SK-N-SH (cell line): Measurements from ENCODE around the gene SLC13A4. TPM values are rescaled to one million over a fixed set of nuclear protein-coding genes. Genes with fewer than 3 reads are reported as not detected.
A peak's percentile ranks its signal among the peaks of the same experiment; 100 is the strongest.

ENCODE experiments used
- CTCF ChIA-PET: fragments of 300-600, 350-600 bp; formaldehyde crosslinking; extraction: SDS; loops from one replicate; lab custom pipeline; 2021; lab: Yijun Ruan, JAX
- POLR2A ChIA-PET: fragments of 350-600 bp; sonication (Branson Sonifier 250); formaldehyde crosslinking; extraction: SDS; loops from one replicate; lab custom pipeline; 2020; ENCODE audit warnings: antibody characterized with exemption, inconsistent platforms; lab: Yijun Ruan, JAX
- DNase-seq: peaks from one replicate; pipeline ENCODE4 v3.0.0; 2012
- H2AFZ ChIP-seq: fragments of 200-600 bp; sonication (generic); 2 replicates; pipeline ENCODE4 v1.8.1; 2016; ENCODE audit warnings: antibody characterized with exemption, mild to moderate bottlenecking, low read depth
- H3F3A ChIP-seq: fragments of 200-600 bp; sonication (generic); replicated peaks from 2 replicates; pipeline ENCODE3; 2016; ENCODE audit warnings: antibody characterized with exemption, mild to moderate bottlenecking; ENCODE audit not compliant: insufficient read depth
- H3K27ac ChIP-seq, 2 experiments: fragments of 200-500 bp in 1 of 2; fragments of 200-600 bp in 1 of 2; sonication (Bioruptor generic) in 1 of 2; sonication (generic), shearing (Covaris generic) in 1 of 2; 2 replicates each; pipeline versions ENCODE4 v1.5.1 to v1.6.1; 2014 to 2016; ENCODE audit warnings: low read depth in 2 of 2, inconsistent platforms in 1 of 2, low read length in 1 of 2, mild to moderate bottlenecking in 1 of 2, mixed read lengths in 1 of 2
- H3K27me3 ChIP-seq: fragments of 200-600 bp; sonication (generic), shearing (Covaris generic); 2 replicates; pipeline ENCODE4 v1.6.1; 2016; ENCODE audit warnings: mixed run types; ENCODE audit not compliant: insufficient read depth
- H3K36me3 ChIP-seq, 2 experiments: fragments of 200-500 bp in 1 of 2; fragments of 200-600 bp in 1 of 2; sonication (Bioruptor generic) in 1 of 2; sonication (generic) in 1 of 2; replicated peaks in 1 of 2; 2 replicates each; pipeline versions ENCODE3 to v1.5.1; 2014 to 2016; ENCODE audit warnings: low read length in 1 of 2, mild to moderate bottlenecking in 1 of 2; ENCODE audit not compliant: insufficient read depth in 2 of 2, control insufficient read depth in 1 of 2
- H3K4me1 ChIP-seq, 2 experiments: fragments of 200-500 bp in 1 of 2; fragments of 200-600 bp in 1 of 2; sonication (Bioruptor generic) in 1 of 2; sonication (generic), shearing (Covaris generic) in 1 of 2; 2 replicates each; pipeline versions ENCODE4 v1.5.1 to v1.6.1; 2014 to 2016; ENCODE audit warnings: low read depth in 1 of 2, low read length in 1 of 2, mixed run types in 1 of 2; ENCODE audit not compliant: insufficient read depth in 2 of 2, control insufficient read depth in 1 of 2
- H3K4me2 ChIP-seq: fragments of 200-600 bp; sonication (generic), shearing (Covaris generic); 2 replicates; pipeline ENCODE4 v1.6.1; 2017; ENCODE audit warnings: mixed run types
- H3K4me3 ChIP-seq, 2 experiments: fragments of 200-500 bp in 1 of 2; fragments of 200-600 bp in 1 of 2; sonication (Bioruptor generic) in 1 of 2; sonication (generic), shearing (Covaris generic) in 1 of 2; 2 replicates each; pipeline versions ENCODE4 v1.5.1 to v1.8.1; 2014 to 2016; ENCODE audit warnings: low read depth in 2 of 2, inconsistent platforms in 1 of 2, low read length in 1 of 2, mild to moderate bottlenecking in 1 of 2, mixed read lengths in 1 of 2, moderate library complexity in 1 of 2
- H3K79me2 ChIP-seq: fragments of 200-600 bp; sonication (generic); 2 replicates; pipeline ENCODE4 v1.8.1; 2017; ENCODE audit warnings: mild to moderate bottlenecking; ENCODE audit not compliant: insufficient read depth
- H3K9ac ChIP-seq: fragments of 200-600 bp; sonication (generic); 2 replicates; pipeline ENCODE4 v1.6.1; 2017; ENCODE audit warnings: mixed run types
- H3K9me2 ChIP-seq: fragments of 200-600 bp; sonication (generic); 2 replicates; pipeline ENCODE4 v1.6.1; 2017; ENCODE audit warnings: mixed run types
- H3K9me3 ChIP-seq: fragments of 200-600 bp; sonication (generic); 2 replicates; pipeline ENCODE4 v1.6.1; 2017; ENCODE audit warnings: mixed run types, mild to moderate bottlenecking, moderate library complexity
- H4K20me1 ChIP-seq: fragments of 200-600 bp; sonication (generic); 2 replicates; pipeline ENCODE4 v1.6.1; 2017; ENCODE audit warnings: mild to moderate bottlenecking, mixed run types; ENCODE audit not compliant: insufficient read depth
- ELF1 ChIP-seq: IDR thresholded peaks from 2 replicates; pipeline ENCODE4 v1.4.0; 2012
- FOSL2 ChIP-seq: IDR thresholded peaks from 2 replicates; pipeline ENCODE4 v1.4.0; 2012; ENCODE audit warnings: low read depth, mild to moderate bottlenecking, moderate library complexity, borderline replicate concordance
- MEF2A ChIP-seq: IDR thresholded peaks from 2 replicates; pipeline ENCODE4 v1.4.0; 2012; ENCODE audit warnings: low read depth, borderline replicate concordance
- MXI1 ChIP-seq: IDR thresholded peaks from 2 replicates; pipeline ENCODE4 v1.6.1; 2012; ENCODE audit warnings: mild to moderate bottlenecking, low read depth, low read length, improper control_type of control experiment
- NFIC ChIP-seq: IDR thresholded peaks from 2 replicates; pipeline ENCODE4 v1.4.0; 2012; ENCODE audit warnings: borderline replicate concordance
- POLR2AphosphoS5 ChIP-seq: IDR thresholded peaks from 2 replicates; pipeline ENCODE4 v1.6.1; 2012; ENCODE audit warnings: low read depth, low read length
- RXRA ChIP-seq: IDR thresholded peaks from 2 replicates; pipeline ENCODE4 v1.4.0; 2012; ENCODE audit warnings: low read depth, mild to moderate bottlenecking, borderline replicate concordance
- SMC3 ChIP-seq: IDR thresholded peaks from 2 replicates; pipeline ENCODE4 v1.6.1; 2012; ENCODE audit warnings: low read depth, low read length, improper control_type of control experiment
- WGBS: methylation state at CpG from one replicate; pipeline ENCODE4 v1.1.6; 2017; ENCODE audit warnings: low lambda C conversion rate; 5-methylcytosine and 5-hydroxymethylcytosine counted together
- polyA plus RNA-seq, 3 experiments: library from polyadenylated mRNA; depleted of rRNA; stranded (reverse); fragments of >200 nt; gene quantifications; 2 replicates each; pipeline ENCODE4 v1.2.3, GENCODE V29; 2012
- TF ChIP-seq, protein P1 (sequence below): IDR thresholded peaks from 2 replicates; pipeline ENCODE4 v1.4.0; 2012; ENCODE audit warnings: low read depth, borderline replicate concordance
- TF ChIP-seq, protein P2 (sequence below): IDR thresholded peaks from 2 replicates; pipeline ENCODE4; 2012
- TF ChIP-seq, protein P3 (sequence below): fragments of 150-350 bp; IDR thresholded peaks from 2 replicates; pipeline ENCODE4 v1.6.1; 2017; ENCODE audit warnings: antibody characterized with exemption, low read length, low read depth, borderline replicate concordance
- TF ChIP-seq, protein P4 (sequence below): IDR thresholded peaks from 2 replicates; pipeline ENCODE4 v1.4.0; 2012; ENCODE audit warnings: low read depth
- TF ChIP-seq, protein P5 (sequence below): IDR thresholded peaks from 2 replicates; pipeline ENCODE4 v1.4.0; 2012; ENCODE audit warnings: low read depth, borderline replicate concordance
- TF ChIP-seq, protein P6 (sequence below): fragments of 150-350 bp; IDR thresholded peaks from 2 replicates; pipeline ENCODE4 v1.6.1; 2016; ENCODE audit warnings: mild to moderate bottlenecking, low read depth, low read length

SLC13A4 gene
- polyA plus RNA-seq, 1 of the 3 experiments (the other 2 are of a cell fraction): 0.30 TPM

DNA sequence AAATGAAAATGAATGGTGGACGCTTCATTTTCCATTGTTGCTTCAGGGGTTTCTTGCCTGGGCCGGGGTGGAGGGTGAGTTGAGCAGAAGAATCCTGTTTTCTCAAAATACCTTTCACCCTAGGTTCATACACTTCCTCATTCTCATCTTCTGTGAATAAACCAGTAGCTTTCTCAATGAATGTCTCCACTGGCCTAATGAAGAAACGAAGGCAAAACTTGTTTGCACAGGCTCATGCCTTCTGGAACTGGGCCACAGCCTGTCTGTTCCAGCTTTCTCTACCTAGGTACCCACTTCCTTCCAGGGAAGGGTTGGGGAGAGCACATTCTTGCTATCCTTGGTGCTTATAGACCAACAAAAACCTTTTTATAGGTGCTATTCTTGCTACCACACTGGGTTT, 44.4 kb downstream of the SLC13A4 start (continued):
- TF ChIP-seq, protein P1, sequence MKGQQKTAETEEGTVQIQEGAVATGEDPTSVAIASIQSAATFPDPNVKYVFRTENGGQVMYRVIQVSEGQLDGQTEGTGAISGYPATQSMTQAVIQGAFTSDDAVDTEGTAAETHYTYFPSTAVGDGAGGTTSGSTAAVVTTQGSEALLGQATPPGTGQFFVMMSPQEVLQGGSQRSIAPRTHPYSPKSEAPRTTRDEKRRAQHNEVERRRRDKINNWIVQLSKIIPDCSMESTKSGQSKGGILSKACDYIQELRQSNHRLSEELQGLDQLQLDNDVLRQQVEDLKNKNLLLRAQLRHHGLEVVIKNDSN: no peak

DNA sequence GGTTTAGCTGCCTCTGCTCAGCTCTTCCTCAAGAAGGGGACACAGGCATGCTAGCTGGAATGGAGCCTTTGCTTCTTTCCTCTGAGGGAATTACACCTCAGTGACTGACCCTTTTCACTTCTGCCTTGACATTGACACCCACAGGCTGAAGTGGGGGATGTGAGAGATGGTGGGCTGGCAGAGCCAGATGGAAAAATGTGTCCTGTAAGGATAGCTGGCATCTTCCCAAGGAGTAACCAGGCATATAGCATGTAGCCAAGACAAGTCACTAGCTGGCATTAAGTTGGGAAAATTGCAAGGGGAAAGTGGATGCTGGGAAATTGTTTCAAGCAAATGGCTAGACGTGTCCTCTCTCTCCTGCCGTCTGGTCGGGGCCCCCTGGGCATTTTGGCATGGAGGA, 45.8 kb downstream of the SLC13A4 start:
- CTCF ChIA-PET: interaction anchor here (0.6 to 2.2 kb wide), 7 partner anchors 9 to 328 kb away, joined by 3 to 23 read pairs (median 3); no protein-coding TSS in a partner anchor
- H3K27me3 ChIP-seq: no peaks in the 10 kb centered on the region
- POLR2A ChIA-PET: interaction anchor here (0.6 to 0.8 kb wide), 2 partner anchors 15 to 25 kb away, joined by 3 to 4 read pairs; no protein-coding TSS in a partner anchor

DNA sequence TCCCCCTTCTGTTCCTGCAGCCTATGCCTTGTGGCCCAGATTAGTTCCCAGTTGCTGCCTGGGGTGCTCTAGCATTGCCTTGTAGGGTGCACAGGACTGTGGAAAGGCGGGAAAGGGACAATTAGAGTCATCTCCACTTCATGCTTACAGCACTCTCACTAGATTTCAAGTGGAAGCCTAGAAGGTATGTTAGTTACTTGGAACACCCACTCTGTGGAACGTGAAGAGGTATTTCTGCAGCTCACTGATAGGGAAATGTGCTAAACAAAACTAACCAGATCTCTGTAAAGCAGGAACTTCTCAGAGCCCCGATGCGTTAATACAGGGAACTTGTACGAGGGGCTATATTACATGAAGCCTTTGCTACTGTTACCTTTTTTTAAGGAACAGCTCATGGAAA, 46.2 kb downstream of the SLC13A4 start:
- H3K4me2 ChIP-seq: 0 out of 2 replicates have a peak overlapping the region, but pooled peaks have one; percentile 9
- no peak overlapping the region for H3K9ac ChIP-seq
- no peak overlapping the region for H3K4me3 ChIP-seq
- H3F3A ChIP-seq: peaks cover 33% of the 10 kb centered on the region
- H3K27ac ChIP-seq: peak overlapping the region; percentile 20 to 59; a peak in 3 of 4 replicates
- ChIA-PET POLR2A (interaction anchor here (0.8 kb wide), 1 partner anchor 25 kb away, joined by 4 read pairs; no protein-coding TSS in a partner anchor), CTCF (interaction anchor here (0.6 to 2.2 kb wide), 6 partner anchors 8 to 328 kb away, joined by 3 to 23 read pairs (median 4); no protein-coding TSS in a partner anchor)
- peaks cover 10 to 12% of the 10 kb centered on the region in 2 experiments for H3K36me3 ChIP-seq
- no peak for DNase-seq
- H2AFZ ChIP-seq: no peak overlapping the region
- H3K79me2 ChIP-seq: peaks cover 98% of the 10 kb centered on the region
- H3K4me1 ChIP-seq: peaks cover 46 to 52% of the 10 kb centered on the region in 2 experiments
- no peaks in the 10 kb centered on the region for H3K9me3 ChIP-seq
- H3K27me3 ChIP-seq: no peaks in the 10 kb centered on the region
- H3K9me2 ChIP-seq: no peaks in the 10 kb centered on the region
- H4K20me1 ChIP-seq: peaks cover 5% of the 10 kb centered on the region
- WGBS: 94% methylated on average over 5 of the region's 5 CpGs
- TF ChIP-seq, protein P2, sequence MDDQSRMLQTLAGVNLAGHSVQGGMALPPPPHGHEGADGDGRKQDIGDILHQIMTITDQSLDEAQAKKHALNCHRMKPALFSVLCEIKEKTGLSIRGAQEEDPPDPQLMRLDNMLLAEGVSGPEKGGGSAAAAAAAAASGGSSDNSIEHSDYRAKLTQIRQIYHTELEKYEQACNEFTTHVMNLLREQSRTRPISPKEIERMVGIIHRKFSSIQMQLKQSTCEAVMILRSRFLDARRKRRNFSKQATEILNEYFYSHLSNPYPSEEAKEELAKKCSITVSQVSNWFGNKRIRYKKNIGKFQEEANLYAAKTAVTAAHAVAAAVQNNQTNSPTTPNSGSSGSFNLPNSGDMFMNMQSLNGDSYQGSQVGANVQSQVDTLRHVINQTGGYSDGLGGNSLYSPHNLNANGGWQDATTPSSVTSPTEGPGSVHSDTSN: no peak
- TF ChIP-seq, protein P3, sequence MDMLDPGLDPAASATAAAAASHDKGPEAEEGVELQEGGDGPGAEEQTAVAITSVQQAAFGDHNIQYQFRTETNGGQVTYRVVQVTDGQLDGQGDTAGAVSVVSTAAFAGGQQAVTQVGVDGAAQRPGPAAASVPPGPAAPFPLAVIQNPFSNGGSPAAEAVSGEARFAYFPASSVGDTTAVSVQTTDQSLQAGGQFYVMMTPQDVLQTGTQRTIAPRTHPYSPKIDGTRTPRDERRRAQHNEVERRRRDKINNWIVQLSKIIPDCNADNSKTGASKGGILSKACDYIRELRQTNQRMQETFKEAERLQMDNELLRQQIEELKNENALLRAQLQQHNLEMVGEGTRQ: no peak
- TF ChIP-seq ELF1: no peak
- TF ChIP-seq, protein P4, sequence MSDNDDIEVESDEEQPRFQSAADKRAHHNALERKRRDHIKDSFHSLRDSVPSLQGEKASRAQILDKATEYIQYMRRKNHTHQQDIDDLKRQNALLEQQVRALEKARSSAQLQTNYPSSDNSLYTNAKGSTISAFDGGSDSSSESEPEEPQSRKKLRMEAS: no peak
- no peak for TF ChIP-seq RXRA
- TF ChIP-seq MEF2A: no peak
- no peak for TF ChIP-seq SMC3
- TF ChIP-seq MXI1: no peak
- TF ChIP-seq, protein P5, sequence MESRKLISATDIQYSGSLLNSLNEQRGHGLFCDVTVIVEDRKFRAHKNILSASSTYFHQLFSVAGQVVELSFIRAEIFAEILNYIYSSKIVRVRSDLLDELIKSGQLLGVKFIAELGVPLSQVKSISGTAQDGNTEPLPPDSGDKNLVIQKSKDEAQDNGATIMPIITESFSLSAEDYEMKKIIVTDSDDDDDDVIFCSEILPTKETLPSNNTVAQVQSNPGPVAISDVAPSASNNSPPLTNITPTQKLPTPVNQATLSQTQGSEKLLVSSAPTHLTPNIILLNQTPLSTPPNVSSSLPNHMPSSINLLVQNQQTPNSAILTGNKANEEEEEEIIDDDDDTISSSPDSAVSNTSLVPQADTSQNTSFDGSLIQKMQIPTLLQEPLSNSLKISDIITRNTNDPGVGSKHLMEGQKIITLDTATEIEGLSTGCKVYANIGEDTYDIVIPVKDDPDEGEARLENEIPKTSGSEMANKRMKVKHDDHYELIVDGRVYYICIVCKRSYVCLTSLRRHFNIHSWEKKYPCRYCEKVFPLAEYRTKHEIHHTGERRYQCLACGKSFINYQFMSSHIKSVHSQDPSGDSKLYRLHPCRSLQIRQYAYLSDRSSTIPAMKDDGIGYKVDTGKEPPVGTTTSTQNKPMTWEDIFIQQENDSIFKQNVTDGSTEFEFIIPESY: no peak
- TF ChIP-seq POLR2AphosphoS5: no peak
- no peak for TF ChIP-seq FOSL2
- TF ChIP-seq, protein P6, sequence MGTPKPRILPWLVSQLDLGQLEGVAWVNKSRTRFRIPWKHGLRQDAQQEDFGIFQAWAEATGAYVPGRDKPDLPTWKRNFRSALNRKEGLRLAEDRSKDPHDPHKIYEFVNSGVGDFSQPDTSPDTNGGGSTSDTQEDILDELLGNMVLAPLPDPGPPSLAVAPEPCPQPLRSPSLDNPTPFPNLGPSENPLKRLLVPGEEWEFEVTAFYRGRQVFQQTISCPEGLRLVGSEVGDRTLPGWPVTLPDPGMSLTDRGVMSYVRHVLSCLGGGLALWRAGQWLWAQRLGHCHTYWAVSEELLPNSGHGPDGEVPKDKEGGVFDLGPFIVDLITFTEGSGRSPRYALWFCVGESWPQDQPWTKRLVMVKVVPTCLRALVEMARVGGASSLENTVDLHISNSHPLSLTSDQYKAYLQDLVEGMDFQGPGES: no peak

More for the DNA sequence above, 45.8 kb downstream of the SLC13A4 start:
- H3K9ac ChIP-seq: no peak overlapping the region
- H3K9me2 ChIP-seq: no peaks in the 10 kb centered on the region
- peaks cover 98% of the 10 kb centered on the region for H3K79me2 ChIP-seq
- 65% methylated on average over 3 of the region's 3 CpGs for WGBS
- no peak overlapping the region for H2AFZ ChIP-seq
- peaks cover 33% of the 10 kb centered on the region for H3F3A ChIP-seq
- H3K9me3 ChIP-seq: no peaks in the 10 kb centered on the region
- TF ChIP-seq, protein P5: no peak
- peak; percentile 48; the same call in 1 of the 2 replicates for TF ChIP-seq NFIC
- TF ChIP-seq, all 33 proteins: peak for 1
- Histone ChIP-seq H3K4me1 (peaks cover 46 to 52% of the 10 kb centered on the region in 2 experiments), H4K20me1 (peaks cover 5% of the 10 kb centered on the region), H3K36me3 (peaks cover 10 to 11% of the 10 kb centered on the region in 2 experiments), H3K4me2 (peak overlapping the region; percentile 9; the same call in 1 of the 2 replicates), H3K4me3 (no peak overlapping the region), H3K27ac (peak overlapping the region; percentile 20 to 59; a peak in 3 of 4 replicates)
- no peak for DNase-seq
